Coronary artery (tissue), 2 donors: ENCODE results near the gene CNTN2.

Experiments used
- DNase-seq: peaks from one replicate; pipeline ENCODE4 v3.0.0-alpha.2; 2017; ENCODE audit warnings: low spot score
- H3K27ac ChIP-seq, 2 donors: fragments of 200-600 bp; sonication (generic); one replicate each; pipeline ENCODE4 v1.5.1; 2016 to 2019
- H3K4me3 ChIP-seq: fragments of 200-600 bp; sonication (generic); 2 replicates; pipeline ENCODE4 v1.5.1; 2016; ENCODE audit warnings: mild to moderate bottlenecking, moderate library complexity
- CTCF ChIP-seq: fragments of 200-600 bp; sonication (generic); IDR thresholded peaks from one replicate; pipeline ENCODE4 v1.5.1; 2019; ENCODE audit warnings: antibody characterized with exemption

Gene CNTN2

GRCh38 chr1:205018381-205018780 is 24.6 kb upstream of the CNTN2 start:
- Histone ChIP-seq H3K4me3 (no peak overlapping the region), H3K27ac (no peak overlapping the region)
- no peak for TF ChIP-seq CTCF
- no peak for DNase-seq

GRCh38 chr1:205020466-205020865 is 22.5 kb upstream of the CNTN2 start:
- no peak for TF ChIP-seq CTCF
- DNase-seq: no peak
- Histone ChIP-seq H3K4me3 (no peak overlapping the region), H3K27ac (no peak overlapping the region)

- no peak for TF ChIP-seq CTCF
- no peak for DNase-seq
Measured at GRCh38 chr1:205024679-205025078, 18.3 kb upstream of the CNTN2 start.

GRCh38 chr1:205025239-205025638 is 17.8 kb upstream of the CNTN2 start:
- no peak overlapping the region for H3K4me3 ChIP-seq
- no peak for DNase-seq
- no peak for TF ChIP-seq CTCF
- H3K27ac ChIP-seq: no peak overlapping the region

More at GRCh38 chr1:205024679-205025078, 18.3 kb upstream of the CNTN2 start:
- Histone ChIP-seq H3K4me3 (no peak overlapping the region), H3K27ac (no peak overlapping the region)

GRCh38 chr1:205026181-205026580 is 16.8 kb upstream of the CNTN2 start:
- H3K4me3 ChIP-seq: no peak overlapping the region
- no peak for DNase-seq
- no peak for TF ChIP-seq CTCF
- H3K27ac ChIP-seq: no peak overlapping the region

- TF ChIP-seq CTCF: no peak
Measured at GRCh38 chr1:205028390-205028789, 14.6 kb upstream of the CNTN2 start.

GRCh38 chr1:205028924-205029323 is 14.1 kb upstream of the CNTN2 start:
- Histone ChIP-seq H3K27ac (no peak overlapping the region), H3K4me3 (no peak overlapping the region)
- no peak for TF ChIP-seq CTCF
- DNase-seq: no peak

More at GRCh38 chr1:205028390-205028789, 14.6 kb upstream of the CNTN2 start:
- H3K4me3 ChIP-seq: no peak overlapping the region
- no peak overlapping the region for H3K27ac ChIP-seq
- DNase-seq: no peak
